ENCODE measurements around the gene SH3GL3.

GRCh38 chr15:83413054-83413719, 34.0 kb upstream of the SH3GL3 start:
- TF ChIP-seq EZH2 (IDR thresholded peaks at IDR 0.05; ENCODE audit: borderline replicate concordance, low read length) = no peak
- TF ChIP-seq CTCF (IDR thresholded peaks at IDR 0.05; ENCODE audit: low read length) = no peak
